Glomerular visceral epithelial cell (primary cell): ENCODE data around the gene NCAM2.

Experiments
- DNase-seq: peaks from one replicate; pipeline ENCODE4 v3.0.0-alpha.2; 2016; ENCODE audit errors: extremely low spot score

Gene NCAM2

DNA sequence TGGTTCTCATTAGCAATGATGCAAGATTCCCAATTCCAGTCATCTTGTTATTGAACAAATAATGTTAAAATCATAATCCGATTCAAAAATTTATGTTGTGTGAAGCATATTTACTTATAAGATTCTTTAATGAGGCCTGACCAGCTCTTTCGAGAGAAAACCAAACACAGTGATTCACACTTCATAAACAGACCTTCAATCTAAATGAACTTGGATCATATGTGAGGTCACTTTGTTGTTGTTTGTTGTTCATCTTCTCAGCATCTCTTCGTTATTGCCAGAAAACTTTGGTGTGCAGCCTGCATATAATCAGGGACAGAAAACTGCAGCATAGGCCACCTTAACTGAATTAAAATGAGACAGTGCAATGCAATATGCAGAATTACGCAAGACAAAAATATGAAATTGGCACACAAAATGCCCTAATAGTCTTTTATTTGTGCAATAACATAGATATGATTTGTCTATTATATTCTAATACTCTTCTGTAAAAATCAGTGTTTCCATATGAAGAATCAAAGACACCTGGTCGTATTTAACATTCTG, 30.1 kb downstream of the NCAM2 start:
- no peak for DNase-seq

DNA sequence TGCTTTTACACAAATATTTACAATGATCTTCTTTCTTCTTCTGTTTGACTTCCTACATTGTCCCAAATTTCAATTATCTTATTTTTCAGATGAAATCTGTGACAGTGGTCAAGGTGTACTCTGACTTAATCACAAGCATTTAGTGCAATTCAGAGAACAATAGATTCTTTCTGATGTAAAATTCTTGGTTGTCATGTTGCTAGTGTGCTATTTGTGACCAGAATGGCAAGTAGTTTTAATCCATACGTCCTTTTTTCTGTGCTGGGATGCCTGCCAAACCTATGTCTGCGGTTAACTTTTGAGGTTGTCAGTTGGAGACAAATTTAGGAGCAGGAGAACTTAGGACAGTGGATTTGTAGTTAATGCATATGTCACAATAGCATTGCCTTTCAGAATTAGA, 31.0 kb downstream of the NCAM2 start:
- DNase-seq, result peak; percentile 2

DNA sequence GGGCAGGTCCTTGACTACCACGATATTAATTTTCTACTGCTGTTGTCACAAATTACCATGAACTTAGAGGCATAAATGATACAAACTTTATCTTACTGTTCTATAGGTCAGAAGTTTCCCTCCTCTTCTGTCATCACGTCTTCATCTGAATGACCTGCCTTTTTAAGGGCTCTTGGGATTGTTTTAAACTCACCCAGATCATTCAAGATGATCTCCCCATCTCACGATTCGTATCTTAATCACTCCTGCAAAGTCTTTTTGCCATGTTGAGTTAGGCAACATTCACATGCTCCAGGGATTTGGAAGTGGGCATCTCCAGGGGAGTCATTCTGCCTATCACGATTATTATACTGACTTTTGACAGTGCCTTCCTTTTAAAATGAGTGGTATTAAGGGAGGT, 32.1 kb downstream of the NCAM2 start:
- no peak for DNase-seq

DNA sequence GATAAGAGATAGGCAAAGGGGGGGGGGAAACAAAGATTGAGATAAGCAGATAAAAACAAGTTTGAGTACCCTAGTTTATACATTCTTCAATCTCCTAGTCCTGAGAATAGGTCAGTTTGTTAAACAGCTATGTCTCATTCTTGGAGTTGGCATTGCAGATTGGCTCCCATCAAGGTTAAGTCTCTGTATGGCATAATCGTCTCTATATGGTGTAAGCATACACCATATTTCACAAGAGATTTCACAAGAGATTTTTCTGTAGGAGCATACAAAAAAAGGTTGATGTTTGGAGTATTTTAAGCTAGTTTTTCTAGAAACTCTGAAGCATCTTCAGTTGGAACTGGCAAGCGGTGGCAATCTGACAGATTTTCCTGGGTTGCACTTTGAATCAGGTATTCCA, 35.8 kb downstream of the NCAM2 start:
- DNase-seq, result no peak

GRCh38 chr21:21039624-21040170, 41.5 kb downstream of the NCAM2 start:
- DNase-seq, result no peak

- DNase-seq, result no peak
Observed at GRCh38 chr21:21045518-21045917, 47.3 kb downstream of the NCAM2 start.

DNA sequence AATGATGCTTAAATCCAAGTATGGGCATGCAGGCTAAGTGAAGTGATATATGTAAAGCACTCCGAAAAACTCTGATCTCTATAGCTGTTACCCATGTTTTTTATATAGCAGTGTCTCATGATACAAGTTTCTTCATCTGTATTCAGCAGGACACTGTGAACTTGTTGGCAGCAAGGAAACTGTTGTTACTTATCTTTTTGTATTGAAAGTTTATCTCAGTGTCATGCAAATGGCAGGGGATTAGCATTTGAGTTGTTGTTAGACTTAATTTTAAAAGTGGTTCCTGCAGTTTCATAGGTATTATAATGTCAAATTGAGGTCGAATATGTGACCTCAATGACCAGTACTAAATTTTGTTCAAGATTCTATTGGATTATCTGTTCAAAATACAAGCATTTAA, 47.9 kb downstream of the NCAM2 start:
- DNase-seq, result no peak

GRCh38 chr21:21051109-21052055, 53.2 kb downstream of the NCAM2 start:
- no peak for DNase-seq

GRCh38 chr21:21052672-21053071, 54.5 kb downstream of the NCAM2 start:
- DNase-seq, result no peak

GRCh38 chr21:21057349-21058062, 59.3 kb downstream of the NCAM2 start:
- no peak for DNase-seq

- no peak for DNase-seq
Observed at GRCh38 chr21:21063828-21064227, 65.6 kb downstream of the NCAM2 start.

- no peak for DNase-seq
Observed at GRCh38 chr21:21064353-21064752, 66.1 kb downstream of the NCAM2 start.

- DNase-seq, result no peak
Observed at GRCh38 chr21:21067375-21067774, 69.2 kb downstream of the NCAM2 start.

GRCh38 chr21:21074305-21074704, 76.1 kb downstream of the NCAM2 start:
- no peak for DNase-seq

DNA sequence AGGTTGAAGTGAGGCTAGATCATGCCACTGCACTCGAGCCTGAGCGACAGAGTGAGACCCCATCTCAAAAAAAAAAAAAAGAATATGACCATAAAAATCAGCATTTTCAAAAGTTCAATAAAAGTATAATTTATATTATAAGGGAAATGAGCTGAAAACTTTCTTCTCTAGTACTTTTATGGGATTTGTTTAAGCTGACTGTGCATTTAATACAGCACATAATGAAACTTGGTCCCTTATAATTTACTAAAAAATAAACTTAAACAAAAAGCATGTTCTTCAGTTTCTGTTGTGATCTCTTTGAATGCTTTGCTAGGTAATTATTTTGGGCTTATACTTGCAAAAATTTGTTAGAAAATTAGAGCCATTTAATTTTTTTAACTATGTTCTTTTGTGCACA, 77.8 kb downstream of the NCAM2 start:
- no peak for DNase-seq

DNA sequence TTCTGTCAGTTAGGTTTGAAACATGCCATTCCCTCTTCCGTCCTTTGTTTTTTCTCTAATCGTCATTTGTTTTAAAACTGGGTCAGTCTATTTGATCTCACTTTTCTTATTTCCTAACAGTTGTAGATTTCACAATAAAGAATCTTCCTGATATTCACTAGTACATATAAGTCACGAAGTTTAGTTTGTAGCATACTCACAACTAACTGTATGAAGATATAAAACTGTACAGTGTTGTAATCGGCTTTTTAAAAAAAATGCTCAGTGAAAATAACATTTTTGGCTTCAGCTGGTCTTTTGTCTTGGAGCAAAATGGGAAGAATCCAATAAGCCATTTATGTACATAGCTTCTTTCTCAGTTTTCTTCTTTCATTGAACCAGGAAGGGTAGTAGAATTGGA, 78.3 kb downstream of the NCAM2 start:
- DNase-seq, result no peak

- DNase-seq, result no peak
Observed at GRCh38 chr21:21079646-21080045, 81.4 kb downstream of the NCAM2 start.

- no peak for DNase-seq
Observed at GRCh38 chr21:21084179-21084578, 86.0 kb downstream of the NCAM2 start.

DNA sequence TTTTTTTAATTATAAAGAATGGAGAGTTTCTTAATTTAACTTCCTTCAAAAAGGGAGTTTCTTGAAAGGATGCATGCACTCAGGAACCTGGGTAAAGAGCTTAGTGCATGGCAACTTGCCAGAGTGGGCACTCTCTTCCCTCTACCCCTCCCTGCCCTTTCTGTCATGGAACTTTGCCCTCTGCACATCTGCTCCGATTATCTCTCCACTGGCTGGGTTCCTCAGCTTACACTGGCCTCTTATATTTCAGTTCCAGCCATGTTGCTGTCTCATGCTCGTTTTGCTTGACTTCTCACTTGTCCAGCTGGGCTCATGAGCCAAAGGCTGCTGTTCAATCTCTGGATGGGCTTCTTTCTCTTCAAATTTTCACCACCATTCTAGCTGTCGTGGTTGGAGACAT, 87.0 kb downstream of the NCAM2 start:
- no peak for DNase-seq

GRCh38 chr21:21096956-21097355, 98.7 kb downstream of the NCAM2 start:
- DNase-seq, result no peak

- DNase-seq, result no peak
Observed at GRCh38 chr21:21097466-21097865, 99.3 kb downstream of the NCAM2 start.

DNA sequence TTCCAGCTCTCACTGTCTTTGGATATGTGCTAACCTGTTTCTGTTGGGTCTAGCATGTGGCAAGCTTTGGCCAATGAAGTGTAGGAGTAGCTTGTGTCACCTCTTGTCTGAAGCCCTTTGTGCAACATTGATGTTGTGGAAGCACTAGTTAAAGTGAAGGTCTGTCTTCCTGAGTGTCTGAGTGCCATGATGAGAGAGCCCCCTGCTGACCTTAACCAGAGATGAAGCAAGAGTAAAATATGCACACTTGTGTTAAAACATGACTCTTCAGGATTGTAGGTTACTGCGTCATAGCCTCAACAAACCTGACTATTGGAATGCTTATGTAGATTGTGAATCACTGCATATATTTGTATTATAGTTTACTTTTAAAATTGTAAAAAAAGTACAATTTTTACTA, 103.7 kb downstream of the NCAM2 start:
- DNase-seq, result peak; percentile 9

DNA sequence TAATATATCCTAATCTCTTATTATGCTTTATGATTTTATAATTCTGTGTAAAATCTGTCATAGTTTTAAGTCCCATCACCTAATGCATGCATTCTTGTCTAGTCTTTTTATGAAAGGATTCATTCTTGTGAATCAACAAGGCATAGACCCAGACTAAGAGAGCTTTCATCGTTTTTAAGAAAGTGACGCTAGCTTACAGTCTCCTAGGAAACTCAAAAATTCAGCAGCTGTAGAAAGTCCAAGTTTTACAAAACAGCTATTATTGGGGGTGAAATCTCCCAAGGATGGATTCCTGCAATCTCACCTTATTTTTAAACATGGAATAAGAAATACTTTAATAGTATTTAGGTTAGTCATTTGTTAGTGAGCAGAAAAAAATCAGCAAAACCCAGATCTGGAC, 104.7 kb downstream of the NCAM2 start:
- no peak for DNase-seq
